NB4 (cell line): ENCODE results near the gene BID.

Experiments
- CTCF ChIP-seq: IDR thresholded peaks from one replicate; pipeline ENCODE4 v1.5.1; 2012; ENCODE audit warnings: low read depth, low read length
- MAX ChIP-seq: IDR thresholded peaks from 2 replicates; pipeline ENCODE4 v1.6.1; 2011; ENCODE audit warnings: low read depth, low read length
- MYC ChIP-seq: IDR thresholded peaks from 2 replicates; pipeline ENCODE4 v1.6.1; 2011; ENCODE audit warnings: low read depth, low read length

- TF ChIP-seq CTCF (no peak), MYC (no peak), MAX (no peak)
Measured at GRCh38 chr22:17710023-17710422, 64.2 kb downstream of the BID start.
